Stimulated activated CD8-positive, alpha-beta memory T cell treated with anti-CD3 and anti-CD28 coated beads, Interleukin-12 subunit alpha, Interleukin-12 subunit beta, amount 100 ng/mL, for 24 hours (primary cell): ENCODE measurements around the gene KCNMA1.
"Not testable (repeated sequence)": the region's sequence is repeated elsewhere in the genome, so short reads cannot be mapped to it uniquely, and the experiment has no call there.

ENCODE experiments used
- DNase-seq: peaks from one replicate; pipeline ENCODE4 v3.0.0-alpha.2; 2020; ENCODE audit errors: extremely low read depth

Gene KCNMA1

DNA sequence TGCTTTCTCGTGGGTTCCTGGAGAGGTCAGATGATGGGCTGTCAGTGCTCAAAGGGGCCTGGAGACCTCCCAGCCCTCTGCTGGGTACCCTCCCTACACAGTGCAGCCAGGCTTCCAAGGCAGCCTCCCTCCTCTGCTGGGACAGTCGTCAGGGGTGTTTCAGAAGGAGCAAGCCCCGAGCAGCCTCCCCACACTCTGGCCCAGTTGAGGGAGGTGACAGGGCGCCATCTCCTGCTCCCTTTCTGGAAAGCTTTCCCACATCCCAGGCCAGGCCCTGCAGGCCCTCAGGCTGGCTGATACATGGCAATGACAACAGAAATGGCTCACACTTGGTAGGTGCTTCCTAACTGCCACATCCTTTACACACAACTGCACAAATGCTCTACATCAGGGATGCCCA, 32.1 kb downstream of the KCNMA1 start:
- DNase-seq: no peak

DNA sequence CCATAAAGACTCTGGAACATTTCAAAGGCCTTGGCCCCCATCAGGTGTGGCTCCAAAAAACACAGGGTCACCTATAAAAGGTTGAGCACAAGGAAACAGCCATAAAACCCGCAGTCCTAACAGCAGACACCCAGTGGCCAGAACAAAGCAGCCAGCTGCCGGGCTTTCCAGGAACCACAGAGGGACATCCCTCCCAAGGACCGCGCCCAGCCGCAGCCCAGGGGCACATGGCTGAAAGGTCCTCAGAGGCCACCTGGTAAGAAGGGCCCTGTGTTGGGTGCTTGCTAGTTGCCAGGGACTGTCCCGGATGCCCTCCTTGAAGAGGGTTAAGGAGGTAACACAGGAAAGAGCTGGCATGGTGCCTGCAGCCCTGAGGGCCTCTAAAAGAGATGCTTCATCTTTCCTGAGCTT, 32.7 kb downstream of the KCNMA1 start:
- no peak for DNase-seq

DNA sequence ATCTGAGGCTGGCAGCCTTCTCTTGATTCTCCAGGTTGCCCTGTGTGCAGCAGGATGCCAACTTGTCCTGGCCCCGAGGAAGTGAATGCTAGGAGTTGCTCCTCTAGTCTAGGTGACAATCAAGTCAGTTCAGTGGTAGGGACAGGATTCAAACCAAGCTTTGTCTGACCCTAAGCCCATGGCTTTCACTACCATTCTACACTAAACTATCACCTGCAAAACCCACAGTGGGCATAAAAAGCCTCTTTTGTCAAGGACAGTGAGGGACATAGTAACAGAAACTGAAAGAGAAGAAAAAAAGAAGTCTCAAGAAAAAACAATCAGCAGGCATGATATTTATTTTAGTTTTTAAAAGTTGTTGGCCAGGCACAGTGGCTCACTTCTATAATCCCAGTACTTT, 33.5 kb downstream of the KCNMA1 start:
- no peak for DNase-seq

DNA sequence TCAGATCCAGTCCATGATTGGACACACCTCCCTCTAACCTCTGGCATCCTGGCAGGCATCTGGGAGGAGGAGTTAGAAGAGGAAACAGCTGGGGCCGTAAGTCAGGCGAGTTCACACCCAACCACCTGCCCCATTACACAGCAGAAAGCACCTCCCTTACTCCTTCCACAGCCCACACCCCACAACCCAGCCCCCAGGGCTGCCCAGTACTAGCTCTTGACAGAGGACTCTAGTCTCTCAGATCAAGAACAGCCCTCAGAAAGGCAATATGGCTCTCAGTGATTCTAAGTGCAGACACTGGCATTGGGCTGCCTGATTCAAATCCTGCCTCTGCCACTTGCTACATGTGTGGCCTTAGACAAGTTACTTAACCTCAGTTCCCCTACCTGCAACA, 34.1 kb downstream of the KCNMA1 start:
- DNase-seq: no peak

DNA sequence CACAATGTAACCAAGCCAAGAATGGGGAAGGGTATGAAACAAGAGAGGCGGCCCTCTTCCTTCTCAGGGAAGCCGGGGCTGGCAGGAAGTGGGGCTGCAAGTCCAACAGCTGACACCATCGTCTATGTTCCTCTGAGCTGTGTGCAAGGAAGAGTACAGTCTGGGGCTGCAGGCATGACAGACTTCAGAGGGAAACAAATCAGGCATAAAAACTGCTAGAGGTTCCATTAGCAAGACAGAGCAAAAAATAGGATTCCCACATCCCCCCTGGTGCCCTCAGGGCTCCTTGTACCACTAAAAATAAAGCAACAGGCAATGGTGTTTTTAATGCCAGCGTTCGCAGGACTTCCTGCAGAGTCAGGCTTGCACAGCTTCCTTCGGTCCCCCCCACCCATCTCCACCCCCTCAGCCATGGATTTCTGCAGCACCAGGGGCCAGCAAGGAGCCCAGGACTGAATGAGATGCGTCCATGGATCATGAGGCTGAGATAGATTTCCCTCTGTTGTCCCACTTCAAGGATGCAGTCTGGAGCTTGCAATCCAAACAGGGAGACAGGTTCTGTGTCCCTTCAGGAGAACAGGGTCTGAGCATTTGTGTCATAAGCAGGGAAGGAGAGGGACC, 34.6 kb downstream of the KCNMA1 start:
- DNase-seq: no peak

DNA sequence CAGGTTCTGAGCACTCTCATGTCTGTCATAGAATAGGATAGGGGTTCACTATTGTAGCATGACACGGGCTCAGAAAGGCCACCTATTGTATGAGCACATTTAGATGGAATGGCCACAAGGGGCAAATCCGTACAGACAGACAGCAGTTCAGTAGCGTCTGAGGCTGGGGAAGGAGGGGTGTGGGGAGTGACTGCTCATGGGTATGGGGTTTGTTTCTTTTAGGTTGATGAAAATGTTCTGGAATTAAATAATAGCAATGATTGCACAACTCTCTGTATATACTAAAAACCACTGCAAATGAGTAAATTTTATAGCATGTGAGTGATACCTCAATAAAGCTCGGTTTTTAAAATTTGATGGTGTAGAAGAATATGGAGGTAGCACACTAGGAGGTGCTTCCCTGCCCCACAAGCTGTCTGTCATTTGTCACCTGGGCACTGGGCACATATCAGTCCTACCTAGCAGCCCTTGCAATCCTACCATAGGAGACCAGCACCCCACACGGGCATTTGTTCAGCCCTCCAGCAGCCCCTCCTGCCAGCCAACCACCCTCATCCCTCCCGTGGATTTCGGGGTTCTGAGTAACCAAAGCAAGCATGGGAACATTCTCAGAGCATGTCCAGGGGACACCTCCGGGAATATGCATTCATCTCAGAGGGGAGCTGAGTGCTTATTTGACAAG, 35.2 kb downstream of the KCNMA1 start:
- DNase-seq: no peak

DNA sequence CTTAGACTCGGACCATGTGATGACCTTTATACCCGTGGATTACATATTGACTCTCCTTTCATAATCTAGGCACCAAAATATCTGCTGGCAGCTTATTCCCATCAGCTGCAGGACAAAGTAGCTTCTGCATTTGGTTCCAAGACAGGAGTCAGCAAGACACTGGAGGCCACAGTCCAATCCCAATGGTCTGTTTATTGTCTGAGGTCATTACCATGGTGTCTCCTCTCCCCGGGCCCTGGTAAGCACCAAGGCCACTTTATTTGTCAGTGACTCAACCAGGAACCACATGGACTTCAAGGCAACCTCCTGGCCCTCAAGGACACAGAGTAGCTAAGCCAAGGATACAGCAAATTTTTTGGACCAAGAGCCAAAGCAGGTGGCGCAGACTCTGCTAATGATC, 36.1 kb downstream of the KCNMA1 start:
- DNase-seq: no peak

DNA sequence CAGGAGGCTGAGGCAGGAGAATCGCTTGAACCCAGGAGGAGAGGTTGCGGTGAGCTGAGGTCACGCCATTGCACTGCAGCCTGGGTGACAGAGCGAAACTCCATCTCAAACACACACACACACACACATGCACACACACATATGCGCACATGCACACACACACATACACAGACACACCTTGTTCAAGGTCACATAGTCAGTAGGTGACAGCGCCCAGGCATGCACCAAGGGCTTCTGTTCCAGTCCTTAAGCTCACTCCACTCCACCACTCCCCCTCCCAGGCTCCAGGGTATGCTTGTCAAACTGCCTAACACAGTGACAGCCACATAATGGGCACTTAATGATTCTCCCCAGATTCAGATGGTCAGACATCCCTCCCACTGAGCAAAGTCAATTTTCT, 37.0 kb downstream of the KCNMA1 start:
- no peak for DNase-seq

DNA sequence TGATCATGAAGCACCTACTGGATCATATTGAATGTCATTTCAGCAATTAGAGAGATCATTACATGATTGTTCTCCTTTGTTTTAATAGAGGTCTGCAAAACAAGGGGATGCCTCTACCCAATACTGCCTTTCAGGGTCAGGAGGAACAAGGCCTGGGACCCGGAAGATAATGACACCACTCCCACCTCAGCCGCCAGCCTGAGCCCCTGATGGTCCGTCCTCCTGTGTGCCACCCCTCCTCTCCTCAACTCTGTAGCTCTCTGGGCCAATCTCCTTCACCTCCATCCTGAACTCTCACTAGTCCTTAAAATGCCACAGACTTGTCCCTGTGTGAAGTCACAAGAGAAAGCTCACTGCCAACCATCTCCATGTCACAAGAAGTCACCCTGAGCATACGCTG, 38.0 kb downstream of the KCNMA1 start:
- DNase-seq: no peak

DNA sequence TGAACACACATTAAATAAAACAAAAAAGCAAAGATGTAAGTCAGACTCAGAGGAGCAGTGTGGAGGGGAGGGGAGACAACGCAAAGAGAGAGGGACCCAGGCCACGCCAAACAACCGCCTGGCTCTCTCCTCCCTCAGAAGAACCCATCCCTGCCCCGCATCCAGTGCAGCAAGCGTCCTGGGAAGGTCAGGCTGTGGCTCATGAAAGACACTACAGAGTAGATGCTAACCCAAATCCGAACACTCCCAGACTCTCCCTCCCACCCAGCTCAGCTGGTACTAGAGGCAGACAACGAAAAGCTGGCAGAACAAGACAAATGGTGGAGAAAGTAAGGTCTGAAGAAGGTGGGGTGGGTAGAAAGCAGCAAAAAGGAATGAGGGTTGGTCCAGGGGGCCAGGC, 39.0 kb downstream of the KCNMA1 start:
- DNase-seq: no peak

DNA sequence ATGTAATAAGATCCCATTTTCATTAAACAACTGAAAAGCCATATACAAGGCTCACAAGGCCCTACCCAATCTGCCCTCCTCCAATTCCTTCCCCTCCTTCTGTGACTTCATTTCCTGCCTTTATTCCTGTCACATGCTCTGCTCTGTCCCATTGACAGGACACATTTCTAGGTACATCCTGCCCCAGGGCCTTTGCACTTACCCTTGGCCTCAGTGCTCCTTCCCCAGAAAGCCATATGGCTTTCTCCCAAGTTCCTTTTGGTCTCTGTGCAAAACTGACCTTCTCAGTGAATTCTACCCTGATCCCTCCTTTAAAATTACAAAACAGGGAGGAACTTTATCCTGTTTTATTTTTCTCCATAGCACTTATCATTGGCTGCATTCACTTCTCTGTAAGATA, 40.0 kb downstream of the KCNMA1 start:
- no peak for DNase-seq

DNA sequence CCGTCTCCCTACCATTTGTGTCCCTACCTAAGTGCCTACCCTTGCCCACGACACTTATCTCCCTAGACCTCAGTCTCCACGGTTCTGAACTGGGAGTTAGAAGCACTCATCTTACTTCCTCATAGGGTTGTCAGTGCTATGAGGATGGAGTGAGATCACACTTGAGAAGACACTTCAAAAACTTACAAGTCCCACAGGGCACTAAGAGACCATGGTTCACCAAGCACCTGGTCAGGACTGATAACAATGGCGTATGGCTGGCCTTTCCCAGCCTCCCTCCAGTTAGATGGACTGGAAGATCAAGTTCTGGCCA, 43.2 kb downstream of the KCNMA1 start:
- DNase-seq: no peak

DNA sequence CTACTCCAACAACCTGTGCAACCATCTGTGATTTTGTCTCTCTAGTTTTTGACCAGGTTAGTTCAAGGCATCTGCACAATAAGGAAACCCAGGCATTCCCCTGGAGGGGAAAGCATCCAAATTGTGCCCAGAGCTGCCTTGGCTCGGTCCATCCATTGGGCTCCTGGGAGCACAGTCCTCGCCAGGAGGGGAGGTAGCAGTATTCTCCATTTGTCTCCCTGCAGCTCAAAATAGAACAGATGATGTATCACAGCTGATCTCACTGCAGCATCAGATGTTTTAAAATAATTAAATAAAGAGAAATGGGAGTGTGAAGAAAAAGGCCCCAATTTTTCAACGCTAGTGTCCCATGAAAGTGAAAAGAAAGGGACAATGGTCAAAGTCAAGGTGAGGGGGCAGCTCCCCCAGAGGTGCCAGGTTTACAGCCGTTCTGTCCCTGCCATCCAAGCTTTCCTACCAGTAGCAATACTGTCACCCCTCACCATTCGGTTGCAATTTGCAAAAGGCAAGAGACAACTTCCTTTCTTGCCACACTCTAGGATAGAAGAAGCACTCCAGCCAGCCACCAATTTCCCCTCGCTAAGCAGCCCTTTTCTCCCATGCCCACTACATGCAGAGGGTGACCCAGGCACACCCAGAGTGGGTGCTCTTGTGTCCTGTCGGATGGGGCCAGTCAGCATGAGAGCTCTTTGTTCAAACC, 43.7 kb downstream of the KCNMA1 start:
- no peak for DNase-seq

DNA sequence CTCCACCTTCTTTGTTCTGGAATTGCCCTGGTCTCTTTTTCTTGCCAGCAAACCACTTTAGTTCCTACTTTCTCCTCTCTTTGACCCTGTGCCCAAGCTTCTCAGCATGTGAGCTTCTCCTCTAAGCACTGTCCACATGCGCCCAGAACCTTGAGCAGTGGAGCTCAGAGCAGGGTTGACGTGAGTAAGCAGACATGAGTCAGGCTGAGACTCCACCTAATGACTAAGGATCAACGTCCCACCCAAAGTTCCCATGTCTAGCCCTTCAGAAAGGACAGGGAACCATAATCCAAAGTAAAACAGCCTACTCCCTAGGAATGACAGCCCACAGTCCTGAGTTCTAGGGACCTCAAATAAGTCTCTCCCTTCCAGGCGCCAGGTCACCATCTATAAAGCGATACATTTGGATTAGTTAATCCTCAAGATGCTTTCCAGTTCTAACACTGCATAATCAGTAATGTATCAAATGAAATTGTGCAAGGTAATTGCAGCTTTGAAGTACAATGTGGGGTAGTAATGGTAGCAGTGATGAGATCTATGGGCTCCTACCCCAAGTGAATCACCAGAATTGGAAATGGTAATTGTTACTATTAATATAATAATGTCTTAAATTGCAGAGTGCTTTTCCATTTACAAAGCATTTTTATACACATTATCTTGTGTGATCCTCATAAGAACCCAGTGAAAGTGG, 44.5 kb downstream of the KCNMA1 start:
- no peak for DNase-seq

DNA sequence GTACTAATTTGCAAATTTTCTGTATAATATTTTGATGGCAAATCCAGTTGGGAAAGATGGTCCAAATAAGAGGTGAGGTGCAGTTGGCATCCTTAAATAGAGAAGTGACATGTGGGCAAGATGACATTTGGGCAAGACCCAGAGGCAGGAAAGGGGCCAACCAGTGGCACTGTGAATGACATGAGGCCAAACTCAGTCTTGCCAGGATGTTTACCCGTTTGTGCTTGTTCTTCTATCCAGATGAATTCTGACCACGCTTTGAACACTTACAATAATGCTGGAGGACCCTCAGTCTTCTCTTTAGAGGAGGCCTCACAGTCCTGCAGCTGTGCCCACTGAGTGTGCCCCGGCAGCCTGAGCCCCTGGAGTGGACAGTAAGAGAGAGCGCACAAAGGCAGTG, 45.1 kb downstream of the KCNMA1 start:
- no peak for DNase-seq

DNA sequence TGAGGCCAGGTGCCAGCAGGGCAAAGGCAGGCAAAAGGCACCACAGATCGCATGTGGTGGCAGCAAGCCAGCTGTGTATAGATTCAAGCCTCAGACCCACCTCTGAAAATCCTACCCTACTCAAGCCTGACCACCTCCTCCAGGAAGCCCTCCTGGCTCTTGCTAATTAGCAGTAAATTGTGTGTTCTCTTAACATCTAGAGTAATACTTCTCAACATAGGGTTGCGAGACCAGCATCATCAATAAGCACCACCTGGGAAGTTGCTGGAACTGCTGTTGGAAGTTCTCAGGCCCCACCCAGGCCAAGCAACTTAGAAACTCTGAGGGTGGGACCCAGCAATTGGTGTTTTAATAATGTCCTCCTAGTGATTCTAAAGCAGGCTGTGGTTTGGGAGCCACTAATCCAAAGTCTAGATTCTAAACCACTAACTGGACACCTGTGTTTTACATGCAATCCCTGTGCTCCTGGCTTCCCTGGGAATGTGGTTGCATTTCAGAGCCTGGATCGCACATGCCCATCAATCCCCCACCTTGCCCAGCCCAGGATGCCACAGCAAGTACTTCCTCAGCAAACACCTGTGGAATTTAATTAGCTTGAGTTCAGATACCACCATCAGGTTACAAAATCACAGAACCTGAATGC, 46.2 kb downstream of the KCNMA1 start:
- DNase-seq: no peak

DNA sequence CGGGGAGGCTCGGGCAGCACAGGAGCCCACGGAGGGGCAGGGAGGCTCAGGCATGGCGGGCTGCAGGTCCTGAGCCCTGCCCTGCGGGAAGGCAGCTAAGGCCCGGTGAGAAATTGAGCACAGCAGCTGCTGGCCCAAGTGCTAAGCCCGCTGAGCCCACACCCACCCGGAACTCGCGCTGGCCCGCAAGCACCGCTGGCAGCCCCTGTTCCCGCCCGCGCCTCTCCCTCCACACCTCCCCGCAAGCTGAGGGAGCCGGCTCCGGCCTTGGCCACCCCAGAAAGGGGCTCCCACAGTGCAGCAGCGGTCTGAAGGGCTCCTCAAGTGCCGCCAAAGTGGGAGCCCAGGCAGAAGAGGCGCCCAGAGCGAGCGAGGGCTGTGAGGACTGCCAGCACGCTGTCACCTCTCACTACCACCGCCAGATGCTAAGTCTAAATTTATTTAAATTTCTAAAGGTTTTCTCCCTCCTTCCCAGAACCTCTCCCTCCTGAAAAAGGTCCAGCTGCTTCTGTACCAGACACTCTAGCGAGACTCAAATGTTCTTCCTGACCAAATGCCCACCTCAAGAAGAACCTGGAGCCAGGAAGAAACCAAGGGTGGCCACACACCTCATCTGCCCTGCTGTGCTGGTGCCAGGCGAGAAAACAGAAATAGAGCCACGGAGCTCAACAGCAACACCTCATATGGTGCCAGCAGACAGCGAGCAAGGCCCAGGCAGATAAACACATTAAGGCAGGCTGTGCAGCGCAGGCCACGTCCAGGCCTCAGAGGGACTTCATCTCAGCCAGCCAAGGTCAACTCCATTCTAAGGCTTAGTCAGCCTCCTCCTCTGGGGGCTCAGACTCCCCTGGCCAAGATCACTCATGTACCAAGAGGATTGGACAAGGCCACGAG, 47.0 kb downstream of the KCNMA1 start:
- no peak for DNase-seq

DNA sequence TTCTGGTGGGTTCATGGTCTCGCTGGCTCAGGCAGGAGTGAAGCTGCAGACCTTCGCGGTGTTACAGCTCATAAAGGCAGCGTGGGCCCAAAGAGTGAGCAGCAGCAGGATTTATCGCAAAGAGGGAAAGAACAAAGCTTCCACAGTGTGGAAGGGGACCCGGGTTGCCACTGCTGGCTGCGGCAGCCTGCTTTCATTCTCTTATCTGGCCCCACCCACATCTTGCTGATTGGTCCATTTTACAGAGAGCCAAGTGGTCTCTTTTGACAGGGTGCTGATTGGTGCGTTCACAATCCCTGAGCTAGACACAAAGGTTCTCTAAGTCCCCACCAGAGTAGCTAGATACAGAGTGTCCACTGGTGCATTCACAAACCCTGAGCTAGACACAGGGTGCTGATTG, 47.9 kb downstream of the KCNMA1 start:
- DNase-seq: not testable (repeated sequence)

DNA sequence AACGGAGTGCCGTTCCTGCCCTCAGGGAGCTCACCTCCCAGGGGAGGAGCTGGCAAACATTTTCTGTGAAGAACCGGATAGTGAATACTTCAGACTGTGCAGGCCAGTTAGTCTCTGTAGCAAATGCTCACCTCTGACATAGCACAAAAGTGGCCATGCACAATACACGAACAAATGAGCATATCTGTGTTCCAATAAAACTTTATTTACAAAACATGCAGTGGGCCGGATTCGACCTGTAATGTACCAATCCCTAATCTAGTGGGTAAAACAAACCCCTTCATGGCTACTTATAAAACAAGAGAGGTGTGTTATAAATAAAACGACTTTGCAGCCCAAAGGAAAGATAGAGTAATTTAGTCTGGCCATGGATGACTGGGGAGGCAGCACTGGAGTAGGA, 48.7 kb downstream of the KCNMA1 start:
- no peak for DNase-seq

DNA sequence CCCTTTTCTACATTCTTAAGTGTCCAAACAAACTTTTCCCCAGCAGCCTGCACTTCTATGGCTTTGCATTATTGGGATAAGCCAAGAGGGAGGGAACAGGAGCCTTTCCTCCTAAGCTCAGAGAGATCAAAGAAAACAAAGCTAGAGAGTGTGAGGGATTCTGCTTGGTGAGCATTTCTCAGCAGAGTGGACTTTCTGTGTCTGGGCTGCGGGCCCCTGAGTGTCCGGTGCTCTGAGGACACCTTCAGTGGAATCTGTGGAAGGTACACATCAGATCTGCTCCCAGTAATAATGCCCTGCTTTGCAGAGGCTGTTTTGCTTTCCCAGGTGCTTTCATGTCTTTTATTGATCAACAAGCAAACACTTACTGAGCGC, 50.2 kb downstream of the KCNMA1 start:
- DNase-seq: no peak

DNA sequence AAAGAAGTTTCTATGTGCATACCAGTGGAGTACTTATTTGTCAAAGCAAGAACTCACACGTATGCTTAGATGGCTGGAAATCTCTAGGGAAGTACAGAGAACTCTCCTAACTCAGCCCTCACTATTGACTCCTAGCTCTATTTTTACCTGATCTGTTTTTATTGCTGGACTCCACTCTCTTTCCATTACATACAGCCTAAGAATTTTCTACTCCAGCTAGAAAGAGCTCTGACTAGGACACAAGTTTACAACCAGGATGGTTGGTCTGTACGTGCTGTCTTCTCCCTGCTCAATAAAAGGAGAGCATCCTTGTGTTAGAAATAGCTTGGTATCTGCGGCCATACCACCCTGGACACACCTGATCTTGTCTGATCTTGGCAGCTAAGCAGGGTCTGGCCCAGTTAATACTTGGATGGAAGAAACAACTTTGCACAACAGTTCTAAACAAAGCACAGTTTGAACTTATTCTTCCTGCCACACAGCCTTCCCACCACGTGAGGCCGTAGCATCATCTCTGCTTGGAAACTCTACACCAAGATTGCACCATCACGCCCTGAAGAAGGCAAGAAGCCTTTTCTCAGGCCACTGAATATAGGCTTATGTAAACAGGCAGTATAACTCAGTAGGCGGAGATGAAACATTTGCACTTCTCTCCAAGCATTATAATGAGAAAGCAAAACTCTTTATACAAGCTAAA, 50.7 kb downstream of the KCNMA1 start:
- no peak for DNase-seq
